Suprapubic skin (tissue), 3 donors: ENCODE results near the gene ASB8.

ENCODE experiments used
- EP300 ChIP-seq: sonication (generic); formaldehyde crosslinking; IDR thresholded peaks from one replicate; pipeline ENCODE4 v1.6.1; 2017; ENCODE audit warnings: antibody characterized with exemption
- POLR2A ChIP-seq, 2 donors: fragments of 450-650 bp; IDR thresholded peaks; one replicate each; pipeline ENCODE4 v1.6.1; 2017; ENCODE audit warnings: antibody characterized with exemption in 2 of 2, mild to moderate bottlenecking in 2 of 2, moderate library complexity in 2 of 2
- TF ChIP-seq, protein P1 (sequence below), 2 donors: fragments of 200-600 bp in 1 of 2; fragments of 450-650 bp in 1 of 2; sonication (generic) in 1 of 2; IDR thresholded peaks; one replicate each; pipeline ENCODE4 v1.5.1; 2016 to 2019; ENCODE audit warnings: antibody characterized with exemption in 2 of 2, mild to moderate bottlenecking in 1 of 2, moderate library complexity in 1 of 2

DNA sequence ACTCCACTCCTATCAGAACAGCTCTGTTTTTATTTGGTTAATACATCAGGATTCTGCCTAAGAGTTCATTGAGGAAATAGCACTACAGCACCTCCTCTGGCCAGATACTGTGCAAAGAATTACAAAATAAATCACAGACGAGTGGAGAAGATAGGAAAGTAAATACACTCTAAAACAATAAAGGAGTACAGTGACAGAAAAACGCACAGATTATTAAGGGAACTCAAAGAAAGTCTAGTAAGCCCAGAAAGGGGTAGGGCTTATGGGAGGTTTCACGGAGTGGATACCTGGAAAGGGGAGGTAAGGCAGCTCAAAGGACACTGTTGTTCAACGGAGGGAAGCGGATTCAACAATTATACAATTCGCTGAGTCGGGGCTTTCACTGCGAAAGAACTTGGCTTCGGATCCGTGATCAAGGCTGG, 40.2 kb upstream of the ASB8 start:
- no peak for TF ChIP-seq POLR2A (IDR thresholded peaks at IDR 0.05)
- TF ChIP-seq, protein P1, sequence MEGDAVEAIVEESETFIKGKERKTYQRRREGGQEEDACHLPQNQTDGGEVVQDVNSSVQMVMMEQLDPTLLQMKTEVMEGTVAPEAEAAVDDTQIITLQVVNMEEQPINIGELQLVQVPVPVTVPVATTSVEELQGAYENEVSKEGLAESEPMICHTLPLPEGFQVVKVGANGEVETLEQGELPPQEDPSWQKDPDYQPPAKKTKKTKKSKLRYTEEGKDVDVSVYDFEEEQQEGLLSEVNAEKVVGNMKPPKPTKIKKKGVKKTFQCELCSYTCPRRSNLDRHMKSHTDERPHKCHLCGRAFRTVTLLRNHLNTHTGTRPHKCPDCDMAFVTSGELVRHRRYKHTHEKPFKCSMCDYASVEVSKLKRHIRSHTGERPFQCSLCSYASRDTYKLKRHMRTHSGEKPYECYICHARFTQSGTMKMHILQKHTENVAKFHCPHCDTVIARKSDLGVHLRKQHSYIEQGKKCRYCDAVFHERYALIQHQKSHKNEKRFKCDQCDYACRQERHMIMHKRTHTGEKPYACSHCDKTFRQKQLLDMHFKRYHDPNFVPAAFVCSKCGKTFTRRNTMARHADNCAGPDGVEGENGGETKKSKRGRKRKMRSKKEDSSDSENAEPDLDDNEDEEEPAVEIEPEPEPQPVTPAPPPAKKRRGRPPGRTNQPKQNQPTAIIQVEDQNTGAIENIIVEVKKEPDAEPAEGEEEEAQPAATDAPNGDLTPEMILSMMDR (IDR thresholded peaks at IDR 0.05), result no peak
- TF ChIP-seq EP300, result no peak
